ENCODE measurements around the gene MRPS21. TPM values are rescaled to one million over a fixed set of nuclear protein-coding genes. Genes with fewer than 3 reads are reported as not detected.

Gene MRPS21
- total and polyA plus RNA-seq, 9 donors, result 42.2 to 85.4 (median 64.8) TPM

DNA sequence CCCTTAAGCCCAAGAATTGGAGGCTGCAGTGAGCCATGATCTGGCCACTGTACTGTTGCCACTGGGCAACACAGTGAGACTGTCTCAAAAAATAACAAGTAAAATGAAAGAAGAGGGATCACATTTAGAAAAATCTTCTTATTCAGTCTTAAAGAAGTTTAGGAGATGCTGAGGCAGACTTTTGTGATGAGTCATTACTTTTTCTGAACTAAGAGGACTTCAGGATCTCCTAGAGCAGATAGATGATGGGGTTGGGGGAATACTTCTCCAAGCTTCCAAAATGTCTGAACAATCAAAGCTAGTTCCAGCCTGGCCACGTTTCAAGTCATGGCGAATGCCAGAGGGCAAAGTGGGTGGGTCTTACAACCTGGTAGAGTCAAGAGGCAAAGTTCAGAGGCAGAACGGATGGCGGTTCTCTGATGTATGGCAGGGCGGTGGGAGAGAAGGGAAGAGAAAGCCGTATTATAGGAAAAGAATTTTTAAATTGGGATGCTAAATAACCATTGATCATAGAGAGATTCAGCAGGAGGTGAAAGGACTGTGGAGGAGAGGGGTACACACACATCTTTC lies 13.4 kb upstream of the MRPS21 start:
- H3K4me1 ChIP-seq (ENCODE audit: insufficient read depth), result peaks cover 8% of the 10 kb centered on the region
- 70 to 78% (median 73%) methylated on average over 6 of the region's 6 CpGs for WGBS, 3 donors
- no peaks in the 10 kb centered on the region for H3K36me3 ChIP-seq
- H3K4me3 ChIP-seq, result no peak overlapping the region
- intact Hi-C loops (cut with DNase I), result no loop called here
- H3K9me3 ChIP-seq, result no peaks in the 10 kb centered on the region
- TF ChIP-seq EP300 (IDR thresholded peaks at IDR 0.05), result no peak
- no peak for TF ChIP-seq POLR2A (IDR thresholded peaks at IDR 0.05)
- TF ChIP-seq, protein P1, sequence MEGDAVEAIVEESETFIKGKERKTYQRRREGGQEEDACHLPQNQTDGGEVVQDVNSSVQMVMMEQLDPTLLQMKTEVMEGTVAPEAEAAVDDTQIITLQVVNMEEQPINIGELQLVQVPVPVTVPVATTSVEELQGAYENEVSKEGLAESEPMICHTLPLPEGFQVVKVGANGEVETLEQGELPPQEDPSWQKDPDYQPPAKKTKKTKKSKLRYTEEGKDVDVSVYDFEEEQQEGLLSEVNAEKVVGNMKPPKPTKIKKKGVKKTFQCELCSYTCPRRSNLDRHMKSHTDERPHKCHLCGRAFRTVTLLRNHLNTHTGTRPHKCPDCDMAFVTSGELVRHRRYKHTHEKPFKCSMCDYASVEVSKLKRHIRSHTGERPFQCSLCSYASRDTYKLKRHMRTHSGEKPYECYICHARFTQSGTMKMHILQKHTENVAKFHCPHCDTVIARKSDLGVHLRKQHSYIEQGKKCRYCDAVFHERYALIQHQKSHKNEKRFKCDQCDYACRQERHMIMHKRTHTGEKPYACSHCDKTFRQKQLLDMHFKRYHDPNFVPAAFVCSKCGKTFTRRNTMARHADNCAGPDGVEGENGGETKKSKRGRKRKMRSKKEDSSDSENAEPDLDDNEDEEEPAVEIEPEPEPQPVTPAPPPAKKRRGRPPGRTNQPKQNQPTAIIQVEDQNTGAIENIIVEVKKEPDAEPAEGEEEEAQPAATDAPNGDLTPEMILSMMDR (IDR thresholded peaks at IDR 0.05), result no peak
- no peak for DNase-seq
- H3K27me3 ChIP-seq, result no peaks in the 10 kb centered on the region
- no peak overlapping the region for H3K27ac ChIP-seq

DNA sequence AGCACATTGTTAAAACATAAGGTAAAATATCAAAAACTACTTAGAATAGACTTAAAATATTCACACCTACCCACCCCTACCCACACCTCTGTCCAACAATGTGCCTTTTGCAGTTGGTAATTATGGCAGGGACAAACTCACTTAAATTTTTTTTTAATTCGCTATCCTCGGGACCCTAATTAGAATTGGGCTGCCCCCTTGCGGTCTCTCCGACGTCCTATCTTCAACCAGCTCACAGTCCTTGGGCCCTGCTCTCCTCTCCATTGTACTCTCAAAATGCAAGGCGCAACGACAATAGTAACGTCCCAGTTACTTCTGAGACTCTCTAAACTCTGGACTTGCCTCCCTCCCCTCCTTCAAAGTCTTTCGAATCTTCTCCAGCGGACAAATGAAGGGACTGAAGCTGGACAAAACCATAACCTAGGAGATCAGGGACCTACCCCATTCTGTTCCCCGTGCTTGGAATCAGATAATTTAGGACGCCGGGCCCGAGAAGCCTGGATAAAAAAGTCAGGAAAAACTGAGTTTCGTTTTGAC lies 12.4 kb upstream of the MRPS21 start:
- no peaks in the 10 kb centered on the region for H3K27me3 ChIP-seq
- intact Hi-C loops (cut with DNase I), result no loop called here
- H3K9me3 ChIP-seq, result no peaks in the 10 kb centered on the region
- H3K36me3 ChIP-seq, result no peaks in the 10 kb centered on the region
- peak overlapping the region; percentile 44 for H3K4me3 ChIP-seq
- H3K4me1 ChIP-seq (ENCODE audit: insufficient read depth), result peaks cover 8% of the 10 kb centered on the region
- peak; percentile 78 to 86 (median 81) for DNase-seq
- WGBS, 3 donors, result 0% methylated on average over 15 of the region's 15 CpGs
- no peak for TF ChIP-seq EP300 (IDR thresholded peaks at IDR 0.05)
- TF ChIP-seq, protein P1 (IDR thresholded peaks at IDR 0.05), result peak; percentile 31 to 75 (median 75)
- TF ChIP-seq POLR2A (IDR thresholded peaks at IDR 0.05), result no peak
- peak overlapping the region; percentile 73 to 87 for H3K27ac ChIP-seq

DNA sequence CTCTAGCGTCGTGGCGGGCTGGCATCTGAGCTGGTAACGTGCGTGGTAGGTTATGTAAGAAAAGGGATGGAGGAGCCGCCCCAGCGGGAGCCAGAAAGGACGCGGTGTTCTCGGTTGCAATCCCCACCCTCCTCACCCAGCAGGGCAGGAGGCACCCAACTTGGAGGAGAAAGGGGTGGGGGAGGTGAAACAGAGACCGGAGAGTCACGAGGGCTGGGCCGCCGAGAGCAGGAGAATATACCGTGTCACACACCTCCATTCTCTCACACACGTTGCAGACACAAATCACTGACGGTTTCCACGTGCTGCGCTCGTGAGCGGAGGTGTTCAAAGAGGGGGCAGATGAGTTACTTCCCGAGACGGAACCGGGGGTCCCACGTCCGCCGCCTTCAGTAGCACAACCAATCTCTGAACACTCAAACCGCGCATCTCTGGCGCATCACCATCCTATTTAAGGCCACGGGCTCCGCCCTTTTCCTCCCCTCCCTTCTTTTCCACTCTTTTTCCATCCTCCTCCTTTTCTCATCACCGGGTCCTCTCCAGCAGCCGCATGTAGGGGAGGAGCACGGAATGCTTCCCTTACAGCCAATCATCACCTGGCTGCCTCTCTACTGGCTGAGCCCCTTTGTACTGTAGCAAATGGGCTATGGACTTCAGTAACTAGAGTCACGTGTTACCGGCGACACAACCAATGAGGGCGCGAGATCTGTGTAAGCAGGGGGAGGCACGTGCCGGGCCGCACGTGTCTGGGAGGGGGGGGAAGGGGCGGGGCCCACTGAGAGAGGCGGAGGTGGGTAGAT lies 11.7 kb upstream of the MRPS21 start, which contains the start of gene CIART:
Gene CIART, plus strand, starts transcription at position 797 of the 800 bp plus-strand sequence. CDS start 714 bp downstream, outside the sequence.
- no peaks in the 10 kb centered on the region for H3K27me3 ChIP-seq
- DNase-seq, result peak; percentile 90 to 96 (median 93)
- peaks cover 8% of the 10 kb centered on the region for H3K4me1 ChIP-seq (ENCODE audit: insufficient read depth)
- 0% methylated on average over 46 of the region's 46 CpGs for WGBS, 3 donors
- intact Hi-C loops (cut with DNase I), result loop anchor here in 1 of 4 donors (2.0 kb wide), 1 partner anchor 13 kb away; the partner anchor contains the start of gene APH1A
- H3K9me3 ChIP-seq, result no peaks in the 10 kb centered on the region
- peak within 1 kb of the TSS; percentile 44 for H3K4me3 ChIP-seq
- H3K36me3 ChIP-seq, result no peaks in the 10 kb centered on the region
- TF ChIP-seq EP300 (IDR thresholded peaks at IDR 0.05), result peak; percentile 60
- peak; percentile 51 for TF ChIP-seq POLR2A (IDR thresholded peaks at IDR 0.05)
- TF ChIP-seq, protein P1 (IDR thresholded peaks at IDR 0.05), result peak in 1 of 3 donors; percentile 7
- H3K27ac ChIP-seq, result peak within 1 kb of the TSS; percentile 79 to 87

DNA sequence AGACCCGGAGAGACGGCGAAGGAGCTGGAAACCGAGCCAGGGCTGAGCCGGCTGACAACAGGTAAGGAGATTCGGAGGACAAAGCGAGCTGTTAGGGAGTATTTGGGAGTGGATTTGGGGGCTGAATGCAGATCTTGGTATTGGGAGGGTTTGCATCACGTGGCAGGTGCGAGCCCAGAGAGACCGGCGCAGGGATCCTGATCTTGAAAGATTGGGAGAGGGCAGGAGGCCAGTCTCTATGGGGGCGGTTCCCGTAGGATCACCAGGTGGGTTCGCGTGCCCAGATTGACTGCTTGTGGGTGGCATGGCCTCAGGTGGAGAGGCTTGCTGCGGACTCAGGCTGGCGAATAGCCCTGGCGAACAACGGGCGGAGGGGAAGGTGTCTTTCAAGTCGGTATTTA lies 11.1 kb upstream of the MRPS21 start:
- no peak for DNase-seq
- intact Hi-C loops (cut with DNase I), result loop anchor here in 1 of 4 donors (2.0 kb wide), 1 partner anchor 14 kb away; the partner anchor contains the start of gene APH1A
- Histone ChIP-seq H3K4me1 (ENCODE audit: insufficient read depth) (peaks cover 8% of the 10 kb centered on the region), H3K27me3 (no peaks in the 10 kb centered on the region), H3K4me3 (peak overlapping the region; percentile 44), H3K36me3 (no peaks in the 10 kb centered on the region), H3K27ac (peak overlapping the region; percentile 79 to 81), H3K9me3 (no peaks in the 10 kb centered on the region)
- TF ChIP-seq, protein P1 (IDR thresholded peaks at IDR 0.05), result no peak
- no peak for TF ChIP-seq POLR2A (IDR thresholded peaks at IDR 0.05)
- TF ChIP-seq EP300 (IDR thresholded peaks at IDR 0.05), result no peak
- 1 to 3% (median 2%) methylated on average over 21 of the region's 21 CpGs for WGBS, 3 donors

Data from ovary (tissue), 9 donors.